ENCODE results near the gene IPO4.

IPO4 gene

GRCh38 chr14:24131549-24131966 lies 57.1 kb downstream of the IPO4 start:
- DNase-seq (ENCODE audit: low spot score): no peak

GRCh38 chr14:24130717-24131548 lies 57.7 kb downstream of the IPO4 start:
- no peak for DNase-seq (ENCODE audit: low spot score)

- no peak for DNase-seq (ENCODE audit: low spot score)
Measured at GRCh38 chr14:24130380-24130716, 58.3 kb downstream of the IPO4 start, which contains the start of gene FITM1. TSS of gene FITM1 (plus strand) at chr14:24130659. CDS start at chr14:24131564, 905 bp downstream.

All from SW480 (cell line).